HepG2 (cell line): ENCODE measurements around the gene THRSP. TPM values are rescaled to one million over a fixed set of nuclear protein-coding genes. Genes with fewer than 3 reads are reported as not detected.

ENCODE experiments used
- ATAC-seq: fragments of 200-7000 bp; cut with Tn5 transposase; 3 replicates; pipeline ENCODE4 v1.9.1; 2020; ENCODE audit warnings: mild to moderate bottlenecking, moderate library complexity
- BruUV-seq: library from RNA; stranded (reverse); fragments of 400-500 nt; replicated peaks from 2 replicates; lab custom pipeline; 2021; lab: Mats Ljungman, UMichigan
- CTCF ChIA-PET: fragments of 300-600 bp; formaldehyde crosslinking; extraction: SDS; loops from one replicate; lab custom pipeline; 2021; ENCODE audit warnings: low total read pairs, inconsistent platforms, low intra/inter-chr PET ratio; lab: Yijun Ruan, JAX
- POLR2A ChIA-PET: fragments of 350-600 bp; sonication (Branson Sonifier 250); formaldehyde crosslinking; loops from one replicate; lab custom pipeline; 2020; ENCODE audit warnings: antibody characterized with exemption, inconsistent platforms; lab: Yijun Ruan, JAX
- DNase-seq: peaks from one replicate; pipeline ENCODE4 v3.0.0-alpha.2; 2015; ENCODE audit warnings: low spot score
- FAIRE-seq: peaks from 3 replicates; lab custom pipeline; 2011; peaks lifted over from hg19 to GRCh38; lab: Jason Lieb, UNC
- H2AFZ ChIP-seq: one replicate; pipeline ENCODE4 v1.6.1; 2011; ENCODE audit warnings: low read length, inconsistent platforms
- H3K27ac ChIP-seq: fragments of 300-600 bp; 3 replicates; pipeline ENCODE4 v1.8.0; 2011; ENCODE audit warnings: mixed run types, mild to moderate bottlenecking, mixed read lengths, low read length, inconsistent platforms; ENCODE audit not compliant: insufficient read depth; ENCODE audit errors: extremely low read length
- H3K27me3 ChIP-seq, 2 experiments: fragments of 200-600 bp in 1 of 2; 2 replicates in 1 of 2; 3 replicates in 1 of 2; pipeline versions ENCODE4 v1.6.0 to v1.8.0; 2011; ENCODE audit warnings: low read length in 2 of 2, mild to moderate bottlenecking in 2 of 2, moderate library complexity in 2 of 2, inconsistent platforms in 1 of 2; ENCODE audit not compliant: insufficient read depth in 2 of 2, control insufficient read depth in 1 of 2
- H3K36me3 ChIP-seq, 2 experiments: fragments of 200-600 bp in 1 of 2; replicated peaks in 1 of 2; 2 replicates in 1 of 2; 3 replicates in 1 of 2; pipeline versions ENCODE4 v1.5.1 to v1.8.0; 2011; ENCODE audit warnings: low read length in 2 of 2, inconsistent platforms in 1 of 2; ENCODE audit not compliant: insufficient read depth in 2 of 2, control insufficient read depth in 1 of 2
- H3K4me1 ChIP-seq: 2 replicates; pipeline ENCODE4 v1.5.1; 2012; ENCODE audit warnings: low read length, inconsistent platforms; ENCODE audit not compliant: insufficient read depth
- H3K4me2 ChIP-seq: 2 replicates; pipeline ENCODE4 v1.6.0; 2011; ENCODE audit warnings: low read depth, low read length, inconsistent platforms
- H3K4me3 ChIP-seq, 3 experiments: fragments of 200-600 bp in 1 of 3; sonication (generic), shearing (Covaris generic) in 1 of 3; replicated peaks in 1 of 3; 2 replicates each; pipeline ENCODE4 v1.5.1; 2011 to 2016; ENCODE audit warnings: low read length in 3 of 3, inconsistent platforms in 2 of 3, low read depth in 2 of 3, mild to moderate bottlenecking in 2 of 3, control low read depth in 1 of 3, mixed read lengths in 1 of 3; ENCODE audit not compliant: insufficient read depth in 1 of 3
- H3K79me2 ChIP-seq: one replicate; pipeline ENCODE4 v1.6.1; 2011; ENCODE audit warnings: low read length, inconsistent platforms; ENCODE audit not compliant: insufficient read depth
- H3K9ac ChIP-seq: 2 replicates; pipeline ENCODE4 v1.6.0; 2011; ENCODE audit warnings: mild to moderate bottlenecking, low read depth, low read length, inconsistent platforms; ENCODE audit not compliant: insufficient read depth
- H3K9me3 ChIP-seq: 2 replicates; pipeline ENCODE4 v1.5.1; 2012; ENCODE audit warnings: mild to moderate bottlenecking, low read length
- H4K20me1 ChIP-seq: 2 replicates; pipeline ENCODE4 v1.6.0; 2011; ENCODE audit warnings: inconsistent platforms, mild to moderate bottlenecking, low read length, moderate library complexity; ENCODE audit not compliant: insufficient read depth
- ATAD3A ChIP-seq: sonication (generic); formaldehyde crosslinking; IDR thresholded peaks from 2 replicates; pipeline ENCODE4 v1.4.0; 2020; ENCODE audit warnings: missing genetic modification reagents
- CBFB ChIP-seq: sonication (generic); formaldehyde crosslinking; IDR thresholded peaks from 2 replicates; pipeline ENCODE4 v1.4.0; 2020; ENCODE audit warnings: missing genetic modification reagents
- EP300 ChIP-seq, 3 experiments: sonication (generic) in 1 of 3; formaldehyde crosslinking in 1 of 3; IDR thresholded peaks; 2 replicates each; pipeline versions ENCODE4 v1.5.1 to v1.6.1; 2011 to 2020; ENCODE audit warnings: low read depth in 2 of 3, low read length in 2 of 3, borderline replicate concordance in 1 of 3, improper control_type of control experiment in 1 of 3, mild to moderate bottlenecking in 1 of 3, missing genetic modification reagents in 1 of 3, moderate library complexity in 1 of 3
- FLYWCH1 ChIP-seq: sonication (generic); formaldehyde crosslinking; IDR thresholded peaks from 2 replicates; pipeline ENCODE4 v1.8.1; 2023; ENCODE audit warnings: mild to moderate bottlenecking, missing genetic modification reagents
- FOSL2 ChIP-seq: sonication (generic); formaldehyde crosslinking; IDR thresholded peaks from 2 replicates; pipeline ENCODE4 v1.4.0; 2020; ENCODE audit warnings: missing genetic modification reagents
- HNF1A ChIP-seq, 2 experiments: sonication (generic) in 1 of 2; formaldehyde crosslinking in 1 of 2; IDR thresholded peaks; 2 replicates each; pipeline versions ENCODE4 v1.4.0 to v1.6.1; 2016 to 2020; ENCODE audit warnings: borderline replicate concordance in 1 of 2, low read depth in 1 of 2, mild to moderate bottlenecking in 1 of 2, missing genetic modification reagents in 1 of 2
- NBN ChIP-seq: fragments of 450-650 bp; conservative IDR thresholded peaks from 2 replicates; pipeline ENCODE4 v1.6.1; 2017
- NFKBIZ ChIP-seq: IDR thresholded peaks from 2 replicates; pipeline ENCODE4 v1.6.1; 2018; ENCODE audit warnings: missing genetic modification reagents, missing compliant biosample characterization
- PHB2 ChIP-seq: fragments of 450-650 bp; IDR thresholded peaks from 2 replicates; pipeline ENCODE4 v1.6.1; 2018; ENCODE audit not compliant: partially characterized antibody
- PLSCR1 ChIP-seq: sonication (generic); formaldehyde crosslinking; IDR thresholded peaks from 2 replicates; pipeline ENCODE4 v1.5.0; 2020; ENCODE audit warnings: missing genetic modification reagents, mild to moderate bottlenecking, borderline replicate concordance
- TAF1 ChIP-seq: sonication (generic); formaldehyde crosslinking; IDR thresholded peaks from 2 replicates; pipeline ENCODE4 v1.4.0; 2020; ENCODE audit warnings: missing genetic modification reagents
- TBX3 ChIP-seq: fragments of 450-650 bp; IDR thresholded peaks from 2 replicates; pipeline ENCODE4 v1.6.1; 2017; ENCODE audit warnings: antibody characterized with exemption, mild to moderate bottlenecking, inconsistent platforms, borderline replicate concordance
- TOE1 ChIP-seq: sonication (generic); formaldehyde crosslinking; IDR thresholded peaks from 2 replicates; pipeline ENCODE4 v1.4.0; 2020; ENCODE audit warnings: mild to moderate bottlenecking, missing genetic modification reagents
- ZBTB21 ChIP-seq: sonication (generic); formaldehyde crosslinking; IDR thresholded peaks from 2 replicates; pipeline ENCODE4 v1.4.0; 2020; ENCODE audit warnings: missing genetic modification reagents
- ZBTB33 ChIP-seq: sonication (generic); formaldehyde crosslinking; IDR thresholded peaks from 2 replicates; pipeline ENCODE4 v1.4.0; 2020; ENCODE audit warnings: missing genetic modification reagents
- ZKSCAN1 ChIP-seq: fragments of 150-350 bp; IDR thresholded peaks from 2 replicates; pipeline ENCODE4 v1.6.1; 2014; ENCODE audit warnings: low read length
- ZNF501 ChIP-seq: sonication (generic); formaldehyde crosslinking; IDR thresholded peaks from 2 replicates; pipeline ENCODE4 v1.5.1; 2020; ENCODE audit warnings: mild to moderate bottlenecking, moderate library complexity, missing genetic modification reagents
- ZNF629 ChIP-seq: sonication (generic); formaldehyde crosslinking; conservative IDR thresholded peaks from 2 replicates; pipeline ENCODE4 v1.5.0; 2020; ENCODE audit warnings: missing genetic modification reagents
- WGBS: methylation state at CpG from one replicate; pipeline ENCODE4 v1.1.6; 2017; ENCODE audit warnings: low lambda C conversion rate; 5-methylcytosine and 5-hydroxymethylcytosine counted together
- in situ Hi-C: cut with HindIII; loops from 2 replicates; pipeline ENCODE4 v1.10.0; 2017; ENCODE audit warnings: low pct_unique_long_range_greater_than_20kb; ENCODE audit not compliant: extremely low pct_ligation_motif_present
- intact Hi-C: fragments of 100-400 bp; cut with micrococcal nuclease; formaldehyde crosslinking; loops from one replicate; pipeline ENCODE4 v1.10.0; 2022; ENCODE audit not compliant: unreplicated experiment
- polyA plus RNA-seq, 8 experiments: library from polyadenylated mRNA; depleted of rRNA in 3 of 8; stranded (reverse) in 7 of 8; unstranded in 1 of 8; fragments of >200 nt; fragmentation: Illumina TruSeq in 4 of 8; extraction: Trizol in 4 of 8; gene quantifications; 2 replicates each; pipeline versions ENCODE4 v1.2.1 to v1.2.3, GENCODE V29; 2011 to 2016; ENCODE audit warnings: low read depth in 4 of 8, missing spikeins in 1 of 8, mixed read lengths in 1 of 8; ENCODE audit not compliant: insufficient read depth in 1 of 8
- total RNA-seq, 5 experiments: library from RNA; depleted of rRNA; stranded (reverse); fragments of >200 nt; fragmentation: Illumina TruSeq; extraction: Trizol; gene quantifications; 2 replicates each; pipeline ENCODE4 v1.2.3, GENCODE V29; 2016; ENCODE audit warnings: low read depth in 1 of 5

The THRSP gene
- total and polyA plus RNA-seq, 2 of the 13 experiments (the other 11 are each of a cell fraction or from before 2014, with no cell fraction given): 0.13 to 0.58 TPM

GRCh38 chr11:78040691-78041379, 22.8 kb upstream of the THRSP start:
- ATAC-seq (no peak), DNase-seq (no peak), FAIRE-seq (no peak)
- Histone ChIP-seq H3K27ac (no peak overlapping the region), H3K4me3 (no peak overlapping the region), H3K79me2 (no peaks in the 10 kb centered on the region), H3K9ac (no peak overlapping the region), H3K9me3 (no peaks in the 10 kb centered on the region), H3K4me2 (no peak overlapping the region), H4K20me1 (no peaks in the 10 kb centered on the region), H2AFZ (no peak overlapping the region), H3K4me1 (peaks cover 79% of the 10 kb centered on the region), H3K36me3 (no peaks in the 10 kb centered on the region), H3K27me3 (no peaks in the 10 kb centered on the region)
- CTCF ChIA-PET: no interaction called here
- in situ Hi-C loops (no loop called here), intact Hi-C loops (no loop called here)
- BruUV-seq: no TSS peak
- POLR2A ChIA-PET: interaction anchor here (0.9 to 3.1 kb wide), 5 partner anchors 9 to 150 kb away, joined by 3 to 25 read pairs (median 6); partner anchors contain the start of genes INTS4 and KCTD14
- WGBS: 92% methylated on average over 15 of the region's 15 CpGs
- TF ChIP-seq ZKSCAN1: no peak
- TF ChIP-seq ZNF629: no peak
- no peak for TF ChIP-seq ATAD3A
- TF ChIP-seq PLSCR1 (CRISPR knock-in tag): no peak
- 0 out of 2 replicates have a peak, but pooled peaks have one; percentile 14 for TF ChIP-seq ZNF501 (CRISPR knock-in tag)
- TF ChIP-seq EP300 (IDR thresholded peaks at IDR 0.05; ENCODE audit: low read depth in 2 of 2, low read length in 2 of 2): no peak
- TF ChIP-seq EP300 (CRISPR knock-in tag; IDR thresholded peaks at IDR 0.05; ENCODE audit: borderline replicate concordance): no peak
- TF ChIP-seq ZBTB33 (CRISPR knock-in tag): peak; percentile 63; the same call in 1 of the 2 replicates
- TF ChIP-seq CBFB (CRISPR knock-in tag): no peak
- no peak for TF ChIP-seq TAF1
- no peak for TF ChIP-seq NFKBIZ (CRISPR knock-in tag)
- TF ChIP-seq TBX3: no peak
- no peak for TF ChIP-seq ZBTB21 (CRISPR knock-in tag)
- no peak for TF ChIP-seq TOE1 (CRISPR knock-in tag)
- no peak for TF ChIP-seq FLYWCH1
- TF ChIP-seq NBN: no peak
- no peak for TF ChIP-seq HNF1A (IDR thresholded peaks at IDR 0.05; ENCODE audit: low read depth)
- TF ChIP-seq HNF1A (CRISPR knock-in tag; IDR thresholded peaks at IDR 0.05; ENCODE audit: borderline replicate concordance): no peak
- TF ChIP-seq FOSL2: peak; percentile 51
- no peak for TF ChIP-seq PHB2
